CD4-positive, alpha-beta T cell treated with Interleukin-4 for 1 hour (primary cell): ENCODE results near the gene XPR1.

ENCODE experiments used
- DNase-seq, 2 donors: peaks; one replicate each; pipeline ENCODE4 v3.0.0-alpha.2; 2020 to 2022

XPR1 gene

DNA sequence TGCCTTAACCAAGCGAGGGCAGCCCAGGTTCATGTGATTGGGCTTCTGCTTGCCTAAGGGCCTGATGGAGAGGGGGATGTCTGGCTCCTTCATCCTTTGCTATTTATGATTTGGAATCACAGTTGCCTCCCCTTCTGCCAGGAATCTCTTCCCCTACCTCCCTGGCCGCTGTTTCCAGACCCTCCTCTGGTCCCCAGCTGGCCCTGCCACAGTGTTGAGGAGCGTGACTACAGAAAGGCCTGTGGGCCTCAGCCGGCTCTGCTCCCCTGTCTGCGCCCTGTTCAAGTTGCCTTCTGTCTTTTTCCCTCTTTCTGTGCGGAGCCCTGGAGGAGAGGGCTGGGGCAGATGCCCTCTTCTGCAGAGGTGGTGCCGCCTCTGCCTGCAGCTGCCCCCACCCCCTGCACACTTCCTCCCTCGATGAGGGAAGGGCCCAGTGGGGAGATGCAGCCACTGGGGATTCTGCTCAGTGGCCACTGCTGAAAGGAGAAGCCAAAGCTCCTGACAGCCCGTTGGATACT is 287.4 kb downstream of the XPR1 start:
- DNase-seq = no peak

DNA sequence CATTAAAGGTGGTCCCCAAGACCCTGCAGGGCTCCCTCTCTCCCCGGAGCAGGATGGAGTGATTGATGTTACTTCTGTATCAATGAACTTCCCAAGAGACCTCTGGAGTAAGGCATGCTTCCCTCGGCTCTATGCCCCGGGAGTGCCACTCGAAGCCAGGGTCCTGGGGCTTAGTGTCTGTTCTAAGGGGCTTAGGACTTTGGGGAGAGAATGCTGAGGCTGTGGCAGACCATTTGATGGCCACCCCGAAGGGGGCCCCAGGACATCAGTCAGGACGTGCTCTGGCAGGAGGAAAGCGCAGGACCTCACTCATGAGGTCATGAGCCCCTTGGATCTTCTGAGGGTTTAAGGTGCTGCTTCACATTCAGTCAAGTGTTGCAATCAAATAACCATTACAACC is 288.4 kb downstream of the XPR1 start:
- DNase-seq = no peak

DNA sequence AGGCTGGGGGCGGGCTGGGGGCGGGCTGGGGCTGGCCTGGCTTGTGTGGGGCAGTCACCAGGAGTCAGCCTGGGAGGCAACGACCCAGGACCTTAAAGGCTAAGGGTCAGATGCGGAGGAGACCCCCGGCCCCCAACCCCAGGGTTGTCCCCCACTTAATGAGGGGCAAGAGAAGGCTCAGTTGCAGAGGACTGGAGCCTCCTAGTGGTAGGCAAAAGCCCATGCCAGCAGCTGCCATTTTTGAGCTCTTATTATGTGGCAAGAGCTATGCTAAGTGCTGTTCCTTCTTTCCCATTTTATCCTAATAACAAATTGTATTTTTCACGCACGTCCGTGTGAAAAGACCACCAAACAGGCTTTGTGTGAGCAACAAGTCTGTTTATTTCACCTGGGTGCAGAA is 288.9 kb downstream of the XPR1 start:
- DNase-seq = no peak

DNA sequence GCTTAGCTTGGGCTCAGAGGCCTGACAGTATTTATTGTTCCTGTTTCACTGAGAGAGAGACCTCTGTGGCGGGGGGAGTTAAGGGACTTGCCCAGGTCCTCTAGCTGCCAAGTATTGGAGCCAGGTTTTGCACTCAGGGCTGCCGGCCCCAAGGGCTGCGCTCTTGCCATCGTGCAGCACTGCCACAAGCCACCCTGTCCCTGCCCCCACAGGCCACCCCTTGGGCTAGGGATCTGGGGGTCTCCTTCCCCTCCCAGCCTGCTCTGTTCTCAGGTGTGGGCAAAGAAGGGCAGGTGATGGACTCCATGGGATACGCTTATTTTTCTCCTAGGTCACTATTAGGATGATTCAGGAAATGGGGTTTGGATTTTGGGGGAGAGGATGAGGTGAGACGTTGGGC is 289.6 kb downstream of the XPR1 start:
- no peak for DNase-seq

DNA sequence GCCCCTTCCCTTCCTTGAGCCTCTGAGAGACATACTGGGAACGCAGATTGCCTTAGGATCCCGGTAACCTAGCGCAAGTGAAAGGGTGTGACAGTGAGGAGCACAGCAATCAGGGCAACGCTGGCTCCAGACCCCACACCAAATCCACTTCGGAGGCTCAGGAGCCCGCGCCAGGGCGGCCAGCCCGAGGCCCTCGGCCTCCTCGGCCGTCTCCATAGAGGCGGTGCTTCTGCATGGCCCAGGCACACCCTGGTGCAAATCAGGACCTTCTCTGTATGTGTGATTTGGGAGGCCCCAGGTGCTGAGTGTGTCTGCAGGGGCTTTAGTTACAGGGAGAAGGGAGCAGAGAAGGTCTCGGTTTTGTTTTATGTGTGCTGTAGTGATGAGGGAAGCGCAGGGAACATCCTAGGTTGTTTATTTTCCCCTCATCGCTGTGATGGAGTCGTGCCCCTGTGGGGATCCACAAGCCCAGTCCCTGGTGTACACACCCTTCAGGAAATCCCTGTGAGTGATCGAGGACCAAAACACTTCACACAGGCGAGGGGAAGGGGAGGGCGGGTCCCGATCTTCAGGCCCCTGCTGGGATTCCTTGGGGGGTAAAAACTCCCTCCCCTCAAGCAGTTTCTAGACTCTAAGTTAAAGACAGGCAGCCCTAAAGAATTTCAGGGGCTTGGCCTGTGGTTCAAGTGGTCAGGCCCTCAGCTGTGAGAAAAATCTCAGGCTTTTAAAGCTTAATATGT is 290.2 kb downstream of the XPR1 start:
- no peak for DNase-seq

DNA sequence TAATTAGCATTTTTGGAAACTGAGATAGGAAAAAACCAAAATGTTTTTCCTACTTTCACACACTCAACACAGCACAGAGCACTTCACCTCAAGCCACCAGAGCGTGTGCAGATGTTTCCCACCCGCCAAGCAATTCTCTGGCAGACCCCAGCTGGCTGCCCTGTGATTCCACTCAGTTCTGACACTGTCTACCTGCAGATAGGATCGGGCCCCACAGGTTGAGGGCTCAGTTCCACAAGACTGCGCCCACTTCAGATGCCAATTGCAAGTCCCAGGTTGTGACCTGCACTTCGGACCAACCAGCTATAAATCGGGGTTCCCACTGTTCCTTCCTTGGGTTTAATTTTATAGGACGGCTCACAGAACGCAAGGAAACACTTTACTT is 290.8 kb downstream of the XPR1 start:
- DNase-seq = no peak

DNA sequence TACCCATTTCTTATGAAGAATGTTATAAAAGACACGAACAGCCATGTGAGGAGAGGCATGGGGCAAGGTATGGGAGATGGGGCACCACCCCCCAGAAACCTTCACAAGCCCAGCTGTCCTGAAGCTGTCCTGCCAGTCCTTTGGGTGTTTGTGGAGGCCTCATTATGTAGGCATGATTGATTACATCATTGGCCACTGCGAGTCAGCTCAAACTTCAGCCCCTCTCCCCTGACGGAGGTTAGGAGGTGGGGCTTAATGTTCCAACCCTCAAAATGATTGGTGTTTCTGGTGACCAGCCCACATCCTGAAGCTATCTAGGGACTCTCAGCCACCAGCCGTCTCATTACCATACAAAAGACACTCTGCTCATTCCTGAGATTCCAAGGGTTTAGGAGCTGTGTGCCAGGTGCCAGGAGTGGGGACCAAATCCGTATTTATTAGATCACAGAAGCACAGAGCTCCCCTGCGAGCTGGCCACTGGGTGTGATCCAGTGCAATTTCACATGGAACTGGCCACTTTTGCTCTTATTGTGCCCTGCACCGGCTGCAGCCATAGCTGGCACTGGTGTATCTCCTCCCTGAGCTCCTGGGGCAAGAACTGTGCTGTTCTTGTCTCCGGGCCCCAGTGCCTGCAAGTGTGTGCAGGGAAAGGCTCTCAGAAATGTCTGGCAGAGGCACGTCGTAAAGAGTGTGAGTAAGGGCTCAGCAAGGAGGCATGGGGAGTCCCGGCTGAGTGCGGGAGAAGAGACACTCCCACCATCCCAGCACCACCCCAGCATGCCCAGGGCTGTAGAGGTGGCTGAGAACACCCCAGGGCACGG is 291.4 kb downstream of the XPR1 start:
- no peak for DNase-seq

DNA sequence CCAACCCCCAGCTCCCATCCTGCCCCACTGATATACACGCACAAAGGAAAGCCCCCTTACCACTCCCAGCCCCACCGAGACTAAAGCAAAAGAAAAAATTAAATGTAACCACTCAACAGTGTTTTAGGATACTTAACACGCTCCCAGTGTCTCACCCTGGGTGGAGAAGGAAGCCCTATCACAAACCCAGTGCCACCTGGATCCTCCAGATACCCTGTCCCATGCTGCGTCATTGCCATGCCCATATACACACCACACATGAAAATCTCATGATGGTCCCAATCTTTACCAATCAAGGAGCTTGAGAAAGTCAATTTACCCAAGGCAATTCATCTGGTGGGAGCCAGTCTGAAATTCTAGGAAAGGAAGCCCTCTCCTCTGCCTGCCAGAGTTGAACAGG is 292.1 kb downstream of the XPR1 start:
- no peak for DNase-seq

DNA sequence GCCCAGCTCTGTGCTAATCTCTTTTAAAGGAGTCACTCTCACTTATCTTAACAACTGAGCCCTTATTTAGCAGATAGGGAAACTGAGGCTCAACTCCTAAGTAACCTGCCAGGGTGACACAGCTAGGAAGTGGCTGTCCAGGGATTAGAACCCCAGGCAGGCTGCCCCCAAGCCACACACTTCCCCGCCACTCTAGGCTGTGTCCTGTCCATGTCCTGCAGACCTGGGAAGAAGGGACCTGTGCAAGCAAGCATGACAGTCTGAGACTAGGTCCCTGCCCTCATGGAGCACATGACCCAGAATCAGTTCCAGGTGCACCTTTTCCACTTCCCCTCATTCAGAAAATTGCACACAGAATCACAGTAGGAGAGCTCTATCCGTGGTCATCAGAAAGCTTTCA is 293.1 kb downstream of the XPR1 start:
- DNase-seq = no peak

DNA sequence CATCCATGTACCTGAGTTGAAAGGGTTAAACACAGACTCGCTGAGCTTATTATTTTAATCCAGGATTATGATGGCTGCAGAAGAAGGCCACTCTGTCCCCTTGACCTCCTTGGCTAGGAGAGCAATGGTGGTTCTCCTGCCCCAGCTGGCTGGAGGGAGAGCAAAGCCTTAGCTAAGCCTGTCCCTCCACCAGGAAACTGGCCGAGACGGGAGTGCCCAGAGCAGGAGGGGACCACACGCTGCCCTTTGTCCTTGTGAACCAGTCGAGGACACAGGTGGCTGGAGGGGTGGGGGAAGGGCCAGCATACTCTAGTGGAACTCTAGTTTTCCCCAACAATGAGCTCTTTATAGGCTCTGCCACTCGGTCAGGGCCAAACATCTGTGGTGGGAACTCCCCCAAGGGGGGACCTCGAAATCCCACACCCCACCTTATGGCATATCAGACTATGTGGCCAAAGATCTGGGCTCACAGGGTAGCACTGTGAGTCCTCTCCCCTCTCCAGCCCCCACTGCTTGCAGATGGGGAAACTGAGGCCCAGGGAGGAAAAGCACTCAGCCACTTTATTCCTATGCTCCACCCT is 293.7 kb downstream of the XPR1 start:
- no peak for DNase-seq

DNA sequence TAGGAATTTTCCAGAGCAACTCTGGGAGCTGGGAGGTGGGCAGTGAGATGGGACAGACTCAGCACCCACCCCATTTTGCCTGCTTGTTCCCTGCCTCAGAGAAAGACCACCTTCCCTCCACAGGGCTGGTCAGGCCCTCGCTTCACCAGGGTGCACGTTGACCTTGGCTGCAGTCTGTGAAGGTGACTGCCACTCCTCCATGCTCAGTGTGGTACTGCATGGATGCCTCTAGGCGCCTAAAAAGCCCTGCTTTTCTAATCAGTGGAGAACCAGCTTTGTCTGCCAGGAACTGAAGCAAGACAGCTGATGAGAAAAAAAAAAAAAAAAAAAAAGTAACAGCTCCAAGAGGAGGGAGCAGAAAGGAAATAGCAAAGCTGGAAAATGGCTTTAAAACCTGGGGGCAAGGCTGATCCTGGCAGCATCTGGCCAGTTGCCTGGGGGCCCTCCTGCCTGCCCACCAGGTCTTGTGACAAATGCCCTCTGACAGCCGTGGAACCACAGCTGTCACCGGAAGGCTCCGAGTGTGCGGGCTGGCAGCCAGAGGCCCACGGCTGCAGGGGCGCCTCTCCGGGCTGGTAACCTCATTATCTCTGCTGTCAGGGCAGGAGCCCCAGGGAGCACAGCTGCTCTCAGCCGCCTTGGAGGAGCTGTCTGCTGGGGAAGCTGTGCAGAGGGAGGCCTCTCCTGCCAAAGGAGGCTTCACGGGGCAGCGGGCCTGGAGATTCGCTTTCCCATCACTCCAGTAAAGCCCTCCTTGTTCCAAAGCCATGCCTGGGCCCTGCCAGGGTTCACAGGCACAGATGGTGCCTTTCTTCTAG is 294.6 kb downstream of the XPR1 start:
- DNase-seq = no peak

DNA sequence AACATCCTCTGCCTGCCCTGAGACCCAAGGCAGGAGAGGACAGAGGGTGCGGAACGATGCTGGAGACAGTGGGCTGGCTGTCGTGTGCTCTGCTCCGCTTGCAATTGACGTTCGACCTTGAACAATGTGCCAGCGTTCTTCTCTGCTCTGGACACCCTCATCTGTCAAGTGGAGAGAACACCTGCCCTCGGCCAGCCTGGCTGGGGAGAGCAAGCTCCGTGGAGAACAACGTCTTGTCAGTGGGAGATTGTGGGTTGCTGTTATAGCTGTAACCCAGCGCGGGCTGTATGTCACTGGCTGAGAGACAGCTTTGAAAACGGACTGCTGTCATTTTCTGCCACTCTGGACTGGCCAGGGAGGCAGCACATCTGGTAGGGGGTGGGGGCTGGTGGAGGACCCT is 295.5 kb downstream of the XPR1 start:
- DNase-seq = no peak

DNA sequence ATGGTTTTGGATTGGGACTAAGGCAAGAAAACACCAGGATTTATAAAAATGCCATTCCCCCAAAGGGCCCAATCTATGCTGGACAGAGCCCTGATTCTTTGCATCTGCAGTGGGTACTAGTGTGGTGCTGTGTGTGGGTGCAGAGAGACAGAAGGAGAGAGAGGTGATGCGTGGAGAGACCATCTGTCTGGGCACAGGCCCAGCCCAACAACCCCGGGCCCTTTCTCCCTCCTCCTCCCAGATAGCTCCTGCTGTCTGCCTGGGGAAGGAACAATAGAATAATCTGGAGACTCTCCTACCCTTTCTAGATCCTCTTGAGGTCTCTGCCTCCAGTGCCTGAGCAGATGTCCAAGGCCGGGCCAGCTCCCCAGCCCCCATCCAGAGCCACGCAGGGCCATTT is 296.0 kb downstream of the XPR1 start:
- no peak for DNase-seq

DNA sequence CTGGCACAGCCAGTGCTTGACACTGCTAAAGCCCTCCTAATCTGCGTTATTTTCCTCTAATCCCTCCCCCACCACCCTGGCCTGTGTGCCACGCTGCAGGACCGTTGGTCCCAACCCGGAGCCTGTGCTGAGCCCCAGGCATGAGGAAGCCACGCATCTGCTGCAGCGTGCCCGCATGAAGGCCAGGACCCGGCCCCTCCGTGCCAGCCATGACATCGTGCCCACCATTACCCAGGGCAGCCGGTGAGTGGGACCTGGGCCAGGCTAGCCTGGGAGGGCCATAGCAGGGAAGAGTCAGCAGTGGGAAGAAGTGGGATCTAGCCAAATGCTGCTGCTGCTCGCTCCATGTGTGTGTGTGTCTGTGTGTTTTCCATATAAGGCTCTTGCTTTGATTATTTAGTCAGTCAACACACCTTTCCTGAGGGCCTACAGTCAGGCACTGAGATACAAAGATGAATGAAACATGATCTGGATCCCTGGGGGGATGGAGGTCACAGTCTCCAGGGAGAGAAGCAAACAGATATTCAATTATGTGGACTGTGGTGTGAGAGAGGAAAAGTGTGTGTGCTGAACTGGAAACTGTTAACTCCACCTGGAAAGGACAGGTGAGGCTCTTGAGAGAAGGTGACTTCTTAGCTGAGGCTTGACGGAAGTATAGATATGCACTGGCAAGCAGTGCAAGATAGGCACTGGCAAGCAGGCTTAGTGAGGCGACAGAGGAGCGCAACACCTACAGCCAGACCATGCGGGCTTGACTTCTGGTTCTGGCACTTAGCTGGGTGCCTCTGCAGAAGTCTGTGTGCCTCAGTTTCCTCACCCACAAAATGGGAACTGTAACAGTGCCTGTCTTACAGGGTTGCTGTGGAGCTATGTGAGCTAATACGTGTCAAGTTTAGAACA is 296.8 kb downstream of the XPR1 start:
- no peak for DNase-seq

DNA sequence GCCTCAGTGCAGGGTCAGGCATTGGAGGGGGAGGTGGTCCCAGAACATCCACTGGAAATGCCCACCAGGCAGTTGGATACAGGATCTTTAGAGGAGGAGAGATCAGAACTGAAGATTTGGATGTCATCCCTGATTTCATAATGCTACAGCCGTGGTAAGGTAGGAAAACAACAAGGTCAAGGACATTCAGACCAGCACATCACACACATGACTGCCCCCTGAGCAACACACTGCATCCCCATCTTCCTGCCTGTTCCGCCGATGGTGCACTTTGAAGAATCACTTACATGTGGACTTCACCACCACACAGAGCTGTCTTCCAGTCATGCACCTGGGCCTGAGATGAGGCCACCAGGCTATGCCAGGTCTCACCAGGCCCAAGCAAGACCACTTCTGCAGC is 297.6 kb downstream of the XPR1 start:
- no peak for DNase-seq

DNA sequence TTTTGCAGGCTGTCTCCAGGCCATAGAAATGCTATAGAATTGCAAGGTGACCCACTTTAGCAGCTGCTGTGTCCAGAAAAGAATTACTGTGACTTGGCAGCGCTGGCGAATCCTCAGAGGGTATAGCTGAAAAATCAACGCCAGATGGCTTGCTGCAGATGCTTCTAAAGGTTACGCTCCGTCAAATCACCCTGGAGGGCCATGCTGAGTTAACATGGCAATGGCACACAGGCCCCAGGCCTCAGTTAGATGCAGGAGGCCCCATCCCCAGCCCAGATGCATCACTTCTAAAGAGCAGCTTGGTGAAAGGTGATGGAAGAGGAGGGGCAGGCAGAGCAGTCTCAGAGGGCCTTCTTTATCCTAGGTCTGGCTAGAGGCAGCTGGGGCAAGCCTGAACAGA is 298.9 kb downstream of the XPR1 start:
- DNase-seq = no peak

DNA sequence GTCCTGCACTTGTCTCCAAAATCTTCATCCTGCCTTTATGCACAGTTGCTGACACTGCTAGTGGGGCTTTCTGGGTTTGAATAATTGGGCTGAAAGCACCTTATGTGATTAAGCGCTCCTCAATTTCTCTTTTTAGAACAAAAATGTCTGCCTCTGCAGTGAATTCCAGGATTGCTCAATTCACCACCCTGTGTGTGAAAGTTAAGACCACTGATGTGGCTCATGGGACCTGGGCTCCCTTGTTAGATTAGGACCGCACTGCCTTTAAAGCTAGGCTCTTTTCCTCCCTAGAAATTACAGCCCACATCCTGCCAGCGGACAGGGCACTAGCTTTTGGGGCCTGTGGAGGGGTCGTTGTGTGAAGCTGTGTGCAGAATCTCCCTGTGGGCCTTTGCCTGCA is 299.7 kb downstream of the XPR1 start:
- no peak for DNase-seq

DNA sequence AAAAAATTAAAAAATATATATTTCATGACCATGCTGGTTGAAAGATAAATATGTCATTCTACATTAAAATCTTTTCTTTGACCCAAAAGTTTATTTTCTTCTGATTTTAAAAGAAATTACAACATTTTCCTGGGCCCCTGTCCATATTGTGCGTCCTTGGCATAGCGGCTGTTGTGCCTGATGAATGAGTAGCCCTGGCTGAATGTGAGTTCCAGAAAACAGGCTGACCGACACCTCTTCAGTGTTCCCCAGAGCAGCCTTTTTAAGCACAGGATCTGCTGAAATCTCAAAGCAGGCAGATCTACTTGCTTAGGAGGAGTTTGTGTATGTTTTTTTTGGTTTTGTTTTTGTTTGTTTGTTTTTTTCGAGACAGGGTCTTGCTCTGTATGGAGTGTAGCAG is 300.6 kb downstream of the XPR1 start:
- no peak for DNase-seq

DNA sequence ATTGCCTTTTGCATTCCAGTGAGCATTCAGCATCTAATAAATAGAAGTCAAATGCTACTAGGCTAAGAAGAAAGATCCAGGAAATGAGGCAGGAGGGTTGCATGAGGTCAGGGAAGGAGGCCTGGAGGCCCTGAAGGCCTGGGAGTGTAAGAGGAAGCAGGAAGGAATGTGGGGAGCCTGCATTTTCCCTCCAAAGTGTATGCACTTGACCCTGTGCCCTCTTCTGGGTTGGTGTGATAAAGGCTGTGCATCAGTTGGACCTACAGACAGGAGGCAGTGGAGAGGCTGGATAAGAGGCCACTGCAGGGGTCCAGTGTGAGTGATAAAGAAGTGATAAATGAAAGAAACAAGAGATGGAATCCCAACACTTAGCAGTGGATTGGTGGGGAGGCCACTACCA is 301.3 kb downstream of the XPR1 start:
- no peak for DNase-seq

DNA sequence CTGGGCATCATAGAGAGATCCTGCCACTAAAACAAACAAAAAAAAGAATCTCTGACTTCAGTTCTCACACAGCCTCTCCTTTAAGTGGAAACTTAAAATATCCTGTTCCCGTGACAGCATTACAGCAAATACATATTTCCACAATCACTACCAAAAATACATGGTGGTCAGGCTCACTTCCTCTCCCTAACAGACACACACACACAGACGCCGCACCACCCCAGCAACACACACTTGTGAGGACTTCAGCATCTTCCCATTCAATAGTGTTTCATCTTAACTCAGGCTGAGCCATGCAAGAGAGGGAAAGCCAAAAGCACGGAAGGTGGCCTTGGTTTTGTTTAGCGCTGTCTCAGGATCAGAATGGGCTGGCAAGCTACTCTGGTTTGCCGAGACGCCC is 302.7 kb downstream of the XPR1 start:
- no peak for DNase-seq

DNA sequence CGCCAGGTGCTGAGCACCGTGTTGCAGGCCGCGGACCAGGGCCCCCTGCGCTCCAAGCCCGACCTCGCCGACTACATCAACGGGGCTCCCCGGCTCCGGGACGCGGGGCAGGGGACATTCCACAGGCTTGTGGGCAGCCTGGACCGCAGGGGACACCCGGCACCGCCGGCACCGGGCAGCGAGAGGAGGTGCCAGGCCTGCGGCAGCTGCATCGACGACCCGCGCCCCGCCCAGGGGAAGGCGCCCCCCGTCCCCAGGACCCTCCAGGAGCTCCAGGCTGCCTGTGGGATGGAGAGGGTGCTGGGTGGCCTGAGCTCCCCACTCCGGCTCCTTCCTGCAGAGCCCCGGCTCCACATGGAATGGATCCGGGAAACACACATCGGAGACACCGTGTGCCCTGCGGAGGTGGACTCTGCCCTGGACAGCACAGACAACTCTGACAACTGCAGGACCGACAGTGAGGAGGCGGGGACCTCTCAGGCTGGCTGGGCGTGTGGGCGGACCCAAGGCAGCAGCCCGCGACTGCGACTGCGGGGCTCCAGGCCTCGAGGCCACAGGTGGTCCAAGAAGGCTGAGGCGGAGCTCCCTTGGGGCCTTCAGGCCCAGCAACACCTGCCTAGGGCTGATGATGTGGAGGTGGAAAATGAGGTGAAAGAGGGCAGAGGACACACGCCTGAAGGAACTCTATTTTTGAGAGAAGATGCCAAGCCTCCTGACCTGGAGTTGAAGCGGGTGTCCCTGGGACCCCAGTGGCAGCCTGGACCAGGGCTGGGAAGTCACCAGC is 303.7 kb downstream of the XPR1 start:
- DNase-seq = no peak
